Dedifferentiated amniotic fluid mesenchymal stem cell (primary cell): ENCODE results near the gene ZNF397.
"Not testable (repeated sequence)": the region's sequence is repeated elsewhere in the genome, so short reads cannot be mapped to it uniquely, and the experiment has no call there.

ENCODE experiments used
- DNase-seq: peaks from one replicate; pipeline ENCODE4 v3.0.0-alpha.2; 2016; ENCODE audit errors: extremely low spot score

ZNF397 gene

DNA sequence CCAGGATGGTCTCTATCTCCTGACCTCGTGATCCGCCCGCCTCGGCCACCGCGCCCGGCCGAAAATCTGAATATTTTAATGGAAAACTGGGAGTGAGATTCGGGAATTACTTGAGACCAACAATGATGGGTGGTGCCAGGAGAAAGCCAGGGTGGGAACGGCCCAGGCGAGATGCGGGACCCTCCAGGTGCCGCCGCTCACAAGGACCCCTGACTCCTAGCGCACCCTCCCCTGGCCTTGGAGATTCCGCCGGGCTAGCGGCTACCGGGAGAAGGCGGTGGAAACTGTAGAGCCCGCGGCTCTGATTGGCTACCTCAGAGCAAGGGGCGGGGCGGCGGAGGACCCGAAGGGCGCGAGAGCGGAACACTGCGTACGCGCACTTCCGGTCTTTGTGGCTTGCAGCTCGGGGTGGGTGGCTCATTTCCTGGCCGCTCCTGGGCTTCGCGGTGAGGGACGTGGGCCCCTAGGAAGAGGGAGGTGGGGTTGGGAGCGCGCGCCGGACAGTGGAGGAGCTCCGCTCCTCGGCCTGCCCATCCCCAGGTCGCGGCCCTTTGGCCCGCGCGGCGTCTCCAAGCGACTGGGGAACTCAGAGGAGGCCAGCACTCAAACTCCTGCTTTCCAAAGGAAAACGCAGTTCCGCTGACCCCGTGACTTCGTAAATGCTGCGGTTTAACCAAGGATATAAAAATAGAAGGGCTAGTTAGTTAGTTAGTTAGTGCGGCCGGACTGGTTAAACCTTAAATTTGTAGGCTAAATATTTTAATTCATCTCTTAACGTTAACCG lies at the start of gene ZNF397:
Gene ZNF397, plus strand, starts transcription at position 371 of the 784 bp plus-strand sequence. CDS start 1,437 bp downstream, outside the sequence.
- peak; percentile 97 for DNase-seq

DNA sequence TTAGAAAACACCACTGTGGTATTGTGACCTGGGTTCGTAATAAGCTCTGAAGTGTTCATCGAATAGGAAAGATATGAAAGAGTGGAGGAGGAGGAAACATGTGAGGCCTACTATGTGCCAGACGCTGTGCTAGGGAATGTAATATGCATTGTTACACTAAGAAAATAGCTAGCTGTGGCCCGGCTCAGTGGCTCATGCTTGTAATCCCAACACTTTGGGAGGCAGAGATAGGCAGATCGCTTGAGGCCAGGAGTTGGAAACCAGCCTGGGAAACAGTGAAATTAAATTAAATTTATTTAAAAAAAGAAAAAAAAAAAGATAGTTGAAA lies 49.2 kb upstream of the ZNF397 start:
- no peak for DNase-seq

DNA sequence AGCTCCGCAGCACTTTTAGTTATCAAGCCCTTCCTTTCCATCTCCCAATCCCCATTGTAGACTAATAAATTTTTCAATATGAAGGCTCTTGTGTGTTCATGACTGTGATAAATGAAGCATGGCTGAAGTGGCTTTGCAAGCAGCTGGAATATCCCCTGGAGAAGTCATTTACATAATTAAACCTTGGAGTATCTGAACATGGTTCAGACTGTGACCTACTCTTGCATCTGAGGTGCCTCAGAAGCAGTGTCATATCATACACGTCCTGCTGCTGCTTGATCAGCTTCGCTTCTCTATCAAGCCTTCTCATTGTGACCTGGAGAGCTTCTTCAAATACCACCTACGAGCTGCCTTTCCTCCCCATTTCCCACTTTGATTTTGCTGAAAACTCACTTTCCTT lies 48.4 kb upstream of the ZNF397 start:
- no peak for DNase-seq

DNA sequence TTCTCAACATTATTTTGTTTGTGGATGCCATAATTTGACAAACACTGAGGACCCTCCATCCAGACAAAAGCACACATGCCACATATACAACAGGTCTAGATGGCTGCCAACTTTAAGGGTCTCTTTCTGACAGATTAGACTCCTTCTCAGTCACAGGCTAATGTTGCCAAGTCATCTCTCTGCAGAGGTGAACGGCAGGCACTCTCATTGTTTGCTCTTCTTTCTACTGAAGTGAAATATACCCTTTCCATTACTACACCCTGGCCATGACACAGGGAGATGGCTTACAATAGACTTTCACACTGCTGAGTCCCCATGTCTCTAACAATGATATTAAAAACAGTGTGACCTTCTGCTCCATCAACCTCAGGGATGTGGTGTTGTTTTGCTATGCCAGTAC lies 47.5 kb upstream of the ZNF397 start:
- DNase-seq = no peak

DNA sequence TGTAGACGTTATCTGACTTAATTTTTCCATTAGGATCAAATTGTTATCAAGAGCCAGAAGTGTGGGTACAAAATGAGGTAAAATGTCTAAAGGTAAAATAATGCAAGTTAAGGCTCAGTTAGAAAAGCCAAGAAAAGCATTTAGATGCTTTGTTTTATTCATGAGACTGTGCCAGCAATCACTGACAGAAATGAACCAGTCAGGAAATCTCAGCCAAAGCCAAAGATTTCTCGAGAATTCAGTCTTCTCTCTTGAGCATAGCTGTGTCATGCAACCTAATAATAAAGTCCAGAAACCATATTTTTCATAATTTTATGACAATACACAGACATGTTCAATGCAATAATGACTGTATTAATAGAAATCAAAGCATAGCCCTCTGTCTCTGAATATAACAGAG lies 43.5 kb upstream of the ZNF397 start:
- DNase-seq = no peak

- no peak for DNase-seq
Observed at GRCh38 chr18:35201256-35201931, 39.4 kb upstream of the ZNF397 start.

DNA sequence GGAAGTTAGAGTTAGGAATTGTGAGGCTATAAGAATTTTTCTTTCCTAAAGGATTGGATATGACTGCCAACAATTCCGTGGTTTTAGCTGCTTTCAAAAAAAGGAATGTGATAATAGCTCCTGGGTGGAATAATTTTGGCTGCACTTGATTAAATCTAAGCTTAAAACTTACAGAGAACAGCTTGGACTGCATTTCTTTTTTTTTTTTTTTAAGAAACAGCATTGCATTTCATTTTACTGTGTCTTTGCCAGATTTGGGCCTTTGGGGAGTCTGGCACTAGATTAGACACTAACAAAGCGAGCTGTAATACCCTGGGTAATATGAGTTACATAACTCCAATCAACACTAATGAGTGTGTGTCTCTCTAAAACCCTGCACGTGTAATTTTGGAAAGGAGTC lies 37.8 kb upstream of the ZNF397 start:
- DNase-seq = peak; percentile 24

GRCh38 chr18:35205199-35205712 lies 35.6 kb upstream of the ZNF397 start:
- no peak for DNase-seq

DNA sequence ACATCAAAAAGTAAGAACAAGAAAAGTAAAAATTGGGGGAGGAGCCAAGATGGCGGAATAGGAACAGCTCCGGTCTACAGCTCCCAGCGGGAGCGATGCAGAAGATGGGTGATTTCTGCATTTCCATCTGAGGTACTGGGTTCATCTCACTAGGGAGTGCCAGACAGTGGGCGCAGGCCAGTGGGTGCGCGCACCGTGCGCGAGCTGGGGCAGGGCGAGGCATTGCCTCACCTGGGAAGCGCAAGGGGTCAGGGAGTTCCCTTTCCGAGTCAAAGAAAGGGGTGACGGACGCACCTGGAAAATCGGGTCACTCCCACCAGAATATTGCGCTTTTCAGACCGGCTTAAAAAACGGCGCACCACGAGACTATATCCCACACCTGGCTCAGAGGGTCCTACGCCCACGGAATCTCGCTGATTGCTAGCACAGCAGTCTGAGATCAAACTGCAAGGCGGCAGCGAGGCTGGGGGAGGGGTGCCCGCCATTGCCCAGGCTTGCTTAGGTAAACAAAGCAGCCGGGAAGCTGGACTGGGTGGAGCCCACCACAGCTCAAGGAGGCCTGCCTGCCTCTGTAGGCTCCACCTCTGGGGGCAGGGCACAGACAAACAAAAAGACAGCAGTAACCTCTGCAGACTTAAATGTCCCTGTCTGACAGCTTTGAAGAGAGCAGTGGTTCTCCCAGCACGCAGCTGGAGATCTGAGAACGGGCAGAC lies 34.9 kb upstream of the ZNF397 start:
- DNase-seq = not testable (repeated sequence)

- no peak for DNase-seq
Observed at GRCh38 chr18:35215026-35215425, 25.8 kb upstream of the ZNF397 start.

DNA sequence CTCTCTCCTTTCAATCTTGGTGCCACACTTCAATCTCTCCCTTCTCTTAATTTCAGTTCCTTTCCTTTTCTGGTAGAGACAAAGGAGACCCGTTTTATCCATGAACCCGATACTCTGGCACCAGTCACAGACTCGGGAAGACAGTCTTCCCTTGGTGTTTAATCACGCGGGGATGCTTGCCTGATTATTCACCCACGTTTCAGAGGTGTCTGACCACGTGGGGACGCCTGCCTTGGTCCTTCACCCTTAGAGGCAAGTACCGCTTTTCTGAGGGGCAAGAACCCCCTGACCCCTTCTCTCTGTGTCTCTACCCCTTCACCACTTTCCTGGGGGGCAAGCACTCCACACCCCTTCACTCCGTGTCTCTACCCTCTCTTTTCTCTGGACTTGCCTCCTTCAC lies 24.2 kb upstream of the ZNF397 start:
- DNase-seq = not testable (repeated sequence)

DNA sequence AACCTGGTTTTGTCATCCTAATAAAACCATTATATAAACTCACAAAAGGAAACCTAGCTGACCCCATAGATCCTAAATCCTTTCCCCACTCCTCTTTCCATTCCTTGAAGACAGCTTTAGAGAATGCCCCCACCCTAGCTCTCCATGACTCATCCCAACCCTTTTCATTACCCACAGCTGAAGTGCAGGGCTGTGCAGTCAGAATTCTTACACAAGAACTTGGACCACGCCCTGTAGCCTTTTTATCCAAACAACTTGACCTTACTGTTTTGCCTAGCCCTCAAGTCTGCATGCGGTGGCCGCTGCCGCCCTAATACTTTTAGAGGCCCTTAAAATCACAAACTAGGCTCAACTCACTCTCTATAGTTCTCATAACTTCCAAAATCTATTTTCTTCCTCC lies 21.5 kb upstream of the ZNF397 start:
- DNase-seq = not testable (repeated sequence)

- DNase-seq = no peak
Observed at GRCh38 chr18:35220424-35220823, 20.4 kb upstream of the ZNF397 start.

- no peak for DNase-seq
Observed at GRCh38 chr18:35223797-35224196, 17.0 kb upstream of the ZNF397 start.

DNA sequence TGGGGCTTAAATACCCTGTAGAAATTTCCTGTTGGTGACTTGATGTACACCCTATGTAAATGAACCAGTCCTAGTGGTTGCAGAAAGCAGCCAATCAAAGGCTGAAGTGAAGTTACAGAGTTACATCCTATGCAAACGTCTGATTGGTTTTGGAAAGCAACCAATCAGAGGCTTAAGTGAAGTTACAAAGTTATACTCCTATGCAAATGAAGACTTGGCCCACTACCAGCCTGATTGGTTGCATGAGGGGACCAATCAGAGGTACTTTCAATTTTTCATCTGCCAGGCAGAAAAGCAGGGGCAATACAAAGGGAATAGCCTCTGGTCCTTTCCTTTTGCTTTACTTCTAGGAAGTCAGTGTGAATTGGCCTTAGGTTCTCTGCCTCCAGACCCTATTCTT lies 13.6 kb upstream of the ZNF397 start:
- DNase-seq = no peak

- peak; percentile 80 for DNase-seq
Observed at GRCh38 chr18:35231052-35231451, 9.8 kb upstream of the ZNF397 start.

- DNase-seq = no peak
Observed at GRCh38 chr18:35236571-35237363, 4.1 kb upstream of the ZNF397 start.

DNA sequence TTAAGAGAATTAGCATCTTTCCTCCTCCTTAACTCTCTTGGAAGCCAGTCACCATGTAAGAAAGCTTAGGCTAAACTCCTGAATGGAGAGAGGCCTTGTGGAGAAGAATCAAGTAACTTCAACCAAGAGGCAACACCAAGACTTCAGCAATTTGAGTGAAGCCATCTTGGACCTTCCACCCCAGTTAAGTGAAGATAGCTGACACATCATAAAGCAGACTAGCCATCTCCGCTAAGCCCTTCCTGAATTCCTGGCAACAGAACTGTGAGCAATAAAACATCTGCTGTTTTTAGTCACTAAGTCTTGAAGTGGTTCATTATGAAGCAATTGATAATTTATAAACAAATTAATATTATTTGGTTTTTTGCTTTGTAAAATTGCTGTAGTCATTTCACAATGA lies 1.5 kb upstream of the ZNF397 start:
- no peak for DNase-seq

- no peak for DNase-seq
Observed at GRCh38 chr18:35241448-35241804, 592 bp downstream of the ZNF397 start.

DNA sequence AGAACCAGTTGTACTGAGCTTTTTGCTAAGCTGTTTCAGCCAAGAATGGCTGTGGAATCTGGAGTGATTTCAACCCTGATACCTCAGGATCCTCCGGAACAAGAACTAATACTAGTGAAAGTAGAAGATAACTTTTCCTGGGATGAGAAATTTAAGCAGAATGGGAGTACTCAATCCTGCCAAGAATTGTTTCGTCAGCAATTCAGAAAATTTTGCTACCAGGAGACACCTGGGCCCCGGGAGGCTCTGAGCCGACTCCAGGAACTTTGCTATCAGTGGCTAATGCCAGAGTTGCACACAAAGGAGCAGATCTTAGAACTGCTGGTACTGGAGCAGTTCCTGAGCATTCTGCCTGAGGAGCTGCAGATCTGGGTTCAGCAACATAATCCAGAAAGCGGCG lies 1.6 kb downstream of the ZNF397 start:
- DNase-seq = no peak

- no peak for DNase-seq
Observed at GRCh38 chr18:35244671-35245070, 3.8 kb downstream of the ZNF397 start.
